ENCODE measurements around the gene TRPM3.

GRCh38 chr9:70574151-70574837 lies 547.1 kb downstream of the TRPM3 start:
- TF ChIP-seq, protein P1, sequence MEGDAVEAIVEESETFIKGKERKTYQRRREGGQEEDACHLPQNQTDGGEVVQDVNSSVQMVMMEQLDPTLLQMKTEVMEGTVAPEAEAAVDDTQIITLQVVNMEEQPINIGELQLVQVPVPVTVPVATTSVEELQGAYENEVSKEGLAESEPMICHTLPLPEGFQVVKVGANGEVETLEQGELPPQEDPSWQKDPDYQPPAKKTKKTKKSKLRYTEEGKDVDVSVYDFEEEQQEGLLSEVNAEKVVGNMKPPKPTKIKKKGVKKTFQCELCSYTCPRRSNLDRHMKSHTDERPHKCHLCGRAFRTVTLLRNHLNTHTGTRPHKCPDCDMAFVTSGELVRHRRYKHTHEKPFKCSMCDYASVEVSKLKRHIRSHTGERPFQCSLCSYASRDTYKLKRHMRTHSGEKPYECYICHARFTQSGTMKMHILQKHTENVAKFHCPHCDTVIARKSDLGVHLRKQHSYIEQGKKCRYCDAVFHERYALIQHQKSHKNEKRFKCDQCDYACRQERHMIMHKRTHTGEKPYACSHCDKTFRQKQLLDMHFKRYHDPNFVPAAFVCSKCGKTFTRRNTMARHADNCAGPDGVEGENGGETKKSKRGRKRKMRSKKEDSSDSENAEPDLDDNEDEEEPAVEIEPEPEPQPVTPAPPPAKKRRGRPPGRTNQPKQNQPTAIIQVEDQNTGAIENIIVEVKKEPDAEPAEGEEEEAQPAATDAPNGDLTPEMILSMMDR (IDR thresholded peaks at IDR 0.05; ENCODE audit: low read depth, low read length): no peak
- no peak for TF ChIP-seq POLR2A (IDR thresholded peaks at IDR 0.05; ENCODE audit: extremely low read depth, insufficient read length)
- TF ChIP-seq MAX (IDR thresholded peaks at IDR 0.05; ENCODE audit: low read depth, low read length): no peak
